HCT116 (cell line): ENCODE measurements around the gene ZNF512.

Experiments
- CTCF ChIP-seq, 3 experiments: fragments of 200-600 bp in 1 of 3; sonication (generic) in 1 of 3; IDR thresholded peaks in 2 of 3; conservative IDR thresholded peaks in 1 of 3; 2 replicates each; pipeline ENCODE4 v1.5.1; 2012 to 2017; ENCODE audit warnings: low read depth in 2 of 3, low read length in 2 of 3, antibody characterized with exemption in 1 of 3, borderline replicate concordance in 1 of 3, control low read depth in 1 of 3, mild to moderate bottlenecking in 1 of 3, mixed read lengths in 1 of 3, mixed run types in 1 of 3, moderate library complexity in 1 of 3; ENCODE audit not compliant: insufficient read depth in 1 of 3
- POLR2AphosphoS5 ChIP-seq: IDR thresholded peaks from 2 replicates; pipeline ENCODE4 v1.6.1; 2011; ENCODE audit warnings: mild to moderate bottlenecking, low read depth, low read length, moderate library complexity

GRCh38 chr2:27638709-27639108, 55.9 kb downstream of the ZNF512 start:
- TF ChIP-seq CTCF (IDR thresholded peaks at IDR 0.05 in 2 of 3, conservative IDR thresholded peaks at IDR 0.05 in 1 of 3; ENCODE audit: borderline replicate concordance in 1 of 3, insufficient read depth in 1 of 3, low read depth in 2 of 3, low read length in 2 of 3) (no peak), POLR2AphosphoS5 (no peak)
